Small intestine (tissue), 7 donors: ENCODE results near the gene ALG12. TPM values are rescaled to one million over a fixed set of nuclear protein-coding genes. Genes with fewer than 3 reads are reported as not detected.

ENCODE experiments used
- DNase-seq, 2 donors: peaks; one replicate each; pipeline versions ENCODE4 v3.0.0 to v3.0.0-alpha.2; 2013
- FAIRE-seq: peaks from 2 replicates; lab custom pipeline; 2012; peaks lifted over from hg19 to GRCh38; lab: Jason Lieb, UNC
- H3K27ac ChIP-seq, 3 donors: one replicate each; pipeline ENCODE4 v1.5.1; 2013; ENCODE audit warnings: low read length in 2 of 3, mild to moderate bottlenecking in 2 of 3, control low read depth in 1 of 3, inconsistent platforms in 1 of 3, low read depth in 1 of 3, moderate library complexity in 1 of 3
- H3K27me3 ChIP-seq, 3 donors: one replicate each; pipeline ENCODE4 v1.6.1; 2013; ENCODE audit warnings: low read length in 3 of 3, inconsistent platforms in 1 of 3; ENCODE audit not compliant: control insufficient read depth in 3 of 3, insufficient read depth in 3 of 3
- H3K36me3 ChIP-seq, 3 donors: one replicate each; pipeline ENCODE4 v1.6.1; 2013; ENCODE audit warnings: low read length in 3 of 3, inconsistent platforms in 1 of 3, low read depth in 1 of 3, mild to moderate bottlenecking in 1 of 3, moderate library complexity in 1 of 3; ENCODE audit not compliant: control insufficient read depth in 3 of 3, insufficient read depth in 2 of 3
- H3K4me1 ChIP-seq, 3 donors: one replicate each; pipeline ENCODE4 v1.6.1; 2013; ENCODE audit warnings: low read length in 2 of 3, inconsistent platforms in 1 of 3, low read depth in 1 of 3, mild to moderate bottlenecking in 1 of 3, moderate library complexity in 1 of 3; ENCODE audit not compliant: control insufficient read depth in 3 of 3, insufficient read depth in 2 of 3
- H3K4me3 ChIP-seq, 3 donors: one replicate each; pipeline ENCODE4 v1.5.1; 2013; ENCODE audit warnings: low read length in 3 of 3, control low read depth in 1 of 3, inconsistent platforms in 1 of 3, low read depth in 1 of 3, mild to moderate bottlenecking in 1 of 3, moderate library complexity in 1 of 3
- H3K9me3 ChIP-seq, 2 donors: one replicate each; pipeline ENCODE4 v1.6.1; 2013; ENCODE audit warnings: low read depth in 1 of 2, low read length in 1 of 2; ENCODE audit not compliant: control insufficient read depth in 2 of 2, insufficient read depth in 1 of 2
- WGBS, 3 donors: extraction: QIAGEN DNeasy Blood & Tissue Kit; methylation state at CpG; one replicate each; pipeline ENCODE4 v1.1.7; 2013; 5-methylcytosine and 5-hydroxymethylcytosine counted together
- polyA plus RNA-seq, 4 donors: library from polyadenylated mRNA; stranded (reverse) in 3 of 4; unstranded in 1 of 4; fragments of 200-250 nt in 3 of 4; fragments of 120-200 nt in 1 of 4; gene quantifications; one replicate each; pipeline versions ENCODE4 v1.2.1 to v1.2.3, GENCODE V29; 2013
- donor health status: healthy with polysubstance abuse.
- donor health status: control.
- donor health status: control.
- donor health status: Bipolar disorder and iron deficiency.
- donor health status: healthy.

The ALG12 gene
- polyA plus RNA-seq, 4 donors: 9.4 to 31.6 (median 12.4) TPM

DNA sequence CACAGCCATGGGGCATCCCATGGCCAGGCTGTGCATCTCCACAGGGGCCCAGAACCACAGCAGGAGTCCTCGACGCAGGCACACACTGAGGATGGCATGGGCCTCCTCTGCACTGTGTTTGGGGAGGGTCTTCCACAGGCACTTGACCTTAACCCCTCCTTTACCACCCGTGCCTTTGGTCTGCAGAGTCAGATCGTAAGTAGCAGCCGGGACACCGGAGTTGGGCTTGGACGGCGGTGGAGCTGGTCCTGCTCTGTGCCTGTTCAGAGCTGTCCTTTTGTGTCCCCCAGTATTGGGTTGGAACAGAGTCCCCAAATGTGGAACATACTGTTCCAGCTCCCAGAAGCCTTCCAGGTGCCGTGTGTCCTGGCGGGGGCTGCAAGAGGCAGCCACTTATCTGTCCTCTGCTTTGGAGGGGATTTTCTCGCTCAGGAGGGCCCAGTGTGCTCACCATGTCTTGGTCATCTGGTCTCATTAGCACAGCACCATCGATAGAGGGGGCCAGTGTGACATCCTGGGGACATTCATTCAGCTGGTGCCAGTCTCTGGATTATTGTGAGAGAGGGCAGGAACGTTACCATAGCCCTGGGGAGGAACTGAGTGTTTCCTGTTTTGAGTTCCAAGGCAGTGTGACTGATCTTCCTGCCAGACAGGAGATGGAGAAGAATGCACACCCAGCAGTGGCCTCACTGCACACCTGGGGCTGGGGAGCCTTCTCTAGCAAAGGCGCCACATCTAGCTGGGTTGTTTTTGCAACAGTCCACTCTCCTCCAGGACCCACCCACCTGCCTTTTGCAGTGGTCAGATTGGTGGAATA is 12.6 kb upstream of the ALG12 start:
- DNase-seq: peak; percentile 81 to 90
- H3K9me3 ChIP-seq: no peaks in the 10 kb centered on the region
- peaks cover 0 to 9% (median 3%) of the 10 kb centered on the region in 3 donors for H3K4me1 ChIP-seq
- H3K27me3 ChIP-seq: peaks cover 0 to 8% (median 0%) of the 10 kb centered on the region in 3 donors
- WGBS, 3 donors: 47 to 50% (median 48%) methylated on average over 14 of the region's 14 CpGs
- peaks cover 0 to 4% (median 0%) of the 10 kb centered on the region in 3 donors for H3K36me3 ChIP-seq
- no peak overlapping the region for H3K4me3 ChIP-seq
- peak overlapping the region in 1 of 3 donors; percentile 68 for H3K27ac ChIP-seq
- FAIRE-seq: no peak

DNA sequence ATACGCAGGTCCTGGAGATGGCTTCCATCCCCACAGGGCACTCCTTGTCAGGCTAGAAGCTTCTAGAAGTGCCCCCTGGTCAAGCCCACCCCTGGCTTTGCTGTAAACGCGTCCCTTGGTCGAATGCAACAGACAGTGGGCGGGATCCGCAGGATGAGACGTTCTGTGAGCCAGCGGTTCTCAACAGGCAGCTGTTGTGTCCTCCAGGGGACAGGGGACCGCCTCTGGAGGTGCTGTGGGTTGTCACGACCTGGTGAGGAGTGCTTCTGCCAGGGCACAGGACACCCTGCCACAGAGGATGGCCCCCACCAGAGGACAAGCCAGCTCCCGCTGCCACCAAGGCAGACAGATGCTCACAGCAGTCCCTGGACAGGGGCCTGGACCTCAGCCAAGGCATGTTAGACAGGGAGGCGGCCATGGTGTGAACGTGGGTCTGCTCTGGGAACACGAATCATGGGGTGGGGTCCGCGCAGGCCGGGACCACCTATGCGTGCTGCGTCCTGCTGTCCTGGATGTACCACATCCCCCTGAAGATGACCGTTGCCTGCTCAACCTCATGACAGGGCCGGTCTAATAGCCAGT is 11.8 kb upstream of the ALG12 start:
- H3K4me1 ChIP-seq: peaks cover 0 to 9% (median 3%) of the 10 kb centered on the region in 3 donors
- H3K27me3 ChIP-seq: peaks cover 0 to 8% (median 0%) of the 10 kb centered on the region in 3 donors
- no peak overlapping the region for H3K4me3 ChIP-seq
- no peak overlapping the region for H3K27ac ChIP-seq
- peaks cover 0 to 9% (median 0%) of the 10 kb centered on the region in 3 donors for H3K36me3 ChIP-seq
- no peak for FAIRE-seq
- WGBS, 3 donors: 52 to 69% (median 68%) methylated on average over 21 of the region's 21 CpGs
- no peak for DNase-seq
- H3K9me3 ChIP-seq: no peaks in the 10 kb centered on the region

DNA sequence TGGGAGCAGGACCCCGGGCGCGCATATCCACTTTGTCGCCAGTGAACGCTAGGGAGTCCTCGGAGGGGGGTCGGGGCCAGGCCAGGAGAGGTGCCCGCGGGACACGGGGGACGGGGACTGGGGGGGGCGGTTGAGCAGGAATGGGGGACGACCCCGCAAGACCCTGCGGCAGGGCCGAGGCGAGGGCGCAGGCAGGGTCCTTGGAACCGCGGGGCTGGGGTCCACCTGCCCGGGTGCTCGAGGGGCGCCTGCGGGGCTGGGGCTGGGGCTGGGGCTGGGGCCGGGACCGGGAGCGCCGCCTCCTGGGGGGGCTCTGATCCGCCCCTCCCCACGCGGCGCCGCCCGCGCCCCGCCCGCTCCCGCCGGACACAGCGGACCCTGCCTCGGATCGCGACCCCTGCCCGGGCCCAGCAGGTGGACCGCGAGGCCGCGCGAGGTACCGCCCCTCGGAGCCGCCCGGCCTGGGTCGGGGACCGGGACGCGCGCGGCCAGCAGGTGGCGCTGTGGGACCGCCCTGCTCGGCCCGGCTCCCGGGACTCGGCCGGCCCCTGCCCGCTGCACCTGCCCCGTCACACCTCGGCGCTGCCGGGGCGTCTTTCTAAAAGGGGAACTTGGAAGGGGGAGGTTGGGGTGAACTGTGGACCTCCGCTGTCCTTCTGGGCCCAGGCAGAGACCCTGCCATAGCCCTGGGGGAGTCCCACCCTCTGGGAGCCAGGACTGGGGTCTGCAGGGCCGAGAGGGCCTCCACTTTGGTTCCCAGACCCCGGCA is 11.2 kb upstream of the ALG12 start:
- peak in 1 of 2 donors; percentile 71 for DNase-seq
- no peaks in the 10 kb centered on the region for H3K9me3 ChIP-seq
- no peak overlapping the region for H3K27ac ChIP-seq
- peaks cover 0 to 8% (median 0%) of the 10 kb centered on the region in 3 donors for H3K27me3 ChIP-seq
- no peak overlapping the region for H3K4me3 ChIP-seq
- H3K36me3 ChIP-seq: peaks cover 0 to 11% (median 0%) of the 10 kb centered on the region in 3 donors
- 4 to 9% (median 5%) methylated on average over 19 to 75 of the region's 75 CpGs for WGBS, 3 donors
- H3K4me1 ChIP-seq: peaks cover 0 to 4% (median 0%) of the 10 kb centered on the region in 3 donors
- FAIRE-seq: no peak

- WGBS, 3 donors: 25 to 53% (median 48%) methylated on average over 33 to 38 of the region's 38 CpGs
Observed at GRCh38 chr22:49928555-49929210, 10.4 kb upstream of the ALG12 start.

GRCh38 chr22:49928185-49928495 is 9.9 kb upstream of the ALG12 start:
- FAIRE-seq: no peak
- Histone ChIP-seq H3K4me1 (peaks cover 0 to 4% (median 0%) of the 10 kb centered on the region in 3 donors), H3K9me3 (no peaks in the 10 kb centered on the region), H3K36me3 (peaks cover 0 to 18% (median 2%) of the 10 kb centered on the region in 3 donors), H3K27ac (no peak overlapping the region), H3K27me3 (peaks cover 0 to 8% (median 0%) of the 10 kb centered on the region in 3 donors), H3K4me3 (no peak overlapping the region)
- 83 to 90% (median 87%) methylated on average over 8 of the region's 8 CpGs for WGBS, 3 donors
- DNase-seq: no peak

More at GRCh38 chr22:49928555-49929210, 10.4 kb upstream of the ALG12 start:
- DNase-seq (no peak), FAIRE-seq (no peak)
- Histone ChIP-seq H3K36me3 (peaks cover 0 to 17% (median 2%) of the 10 kb centered on the region in 3 donors), H3K9me3 (no peaks in the 10 kb centered on the region), H3K27ac (no peak overlapping the region), H3K4me1 (peaks cover 0 to 4% (median 0%) of the 10 kb centered on the region in 3 donors), H3K27me3 (peaks cover 0 to 8% (median 0%) of the 10 kb centered on the region in 3 donors), H3K4me3 (no peak overlapping the region)

- 91 to 94% (median 93%) methylated on average over 21 to 26 of the region's 26 CpGs for WGBS, 3 donors
- Histone ChIP-seq H3K4me3 (no peak overlapping the region), H3K9me3 (no peaks in the 10 kb centered on the region), H3K36me3 (peaks cover 0 to 21% (median 2%) of the 10 kb centered on the region in 3 donors), H3K27me3 (peaks cover 0 to 8% (median 0%) of the 10 kb centered on the region in 3 donors), H3K27ac (no peak overlapping the region), H3K4me1 (peaks cover 0 to 4% (median 0%) of the 10 kb centered on the region in 3 donors)
- FAIRE-seq: no peak
- DNase-seq: no peak
Observed at GRCh38 chr22:49927483-49928184, 9.4 kb upstream of the ALG12 start.

DNA sequence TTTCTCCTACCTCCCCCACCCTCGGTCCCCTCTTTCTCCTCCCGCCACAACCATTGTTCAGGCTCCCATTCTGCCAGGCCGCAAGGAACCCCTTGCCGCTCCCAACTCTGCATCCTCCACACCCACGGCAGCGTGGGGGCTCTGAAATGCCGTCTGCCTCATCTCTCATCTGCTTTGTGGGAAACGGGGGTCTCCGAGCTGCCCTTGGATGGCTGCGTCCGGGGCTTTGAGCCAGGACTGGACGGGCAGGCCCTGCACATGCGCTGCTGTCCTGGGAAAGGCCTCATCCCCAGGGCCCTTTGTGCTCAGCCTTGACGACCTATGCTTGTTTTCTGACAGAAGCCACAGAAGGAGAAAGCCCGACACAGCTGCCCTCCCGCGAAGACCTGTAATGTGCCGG is 8.7 kb upstream of the ALG12 start:
- 84 to 91% (median 91%) methylated on average over 16 to 17 of the region's 18 CpGs for WGBS, 3 donors
- no peaks in the 10 kb centered on the region for H3K9me3 ChIP-seq
- peaks cover 0 to 4% (median 0%) of the 10 kb centered on the region in 3 donors for H3K4me1 ChIP-seq
- DNase-seq (no peak), FAIRE-seq (no peak)
- no peak overlapping the region for H3K4me3 ChIP-seq
- H3K27ac ChIP-seq: no peak overlapping the region
- peaks cover 0 to 8% (median 0%) of the 10 kb centered on the region in 3 donors for H3K27me3 ChIP-seq
- H3K36me3 ChIP-seq: peaks cover 0 to 24% (median 2%) of the 10 kb centered on the region in 3 donors
